A673 (cell line): Measurements from ENCODE around the gene CCDC54.

ENCODE experiments used
- EZH2 ChIP-seq: fragments of 200-600 bp; sonication (generic); IDR thresholded peaks from 2 replicates; pipeline ENCODE4 v1.6.1; 2017; ENCODE audit warnings: borderline replicate concordance, low read depth, mild to moderate bottlenecking, mixed read lengths, antibody characterized with exemption, low read length; ENCODE audit not compliant: poor library complexity, severe bottlenecking
- TF ChIP-seq, protein P1 (sequence below): fragments of 300-800, 200-600 bp; sonication (generic); conservative IDR thresholded peaks from 2 replicates; pipeline ENCODE4 v1.5.1; 2017; ENCODE audit warnings: low read depth, mild to moderate bottlenecking, antibody characterized with exemption, low read length, moderate library complexity, mixed read lengths

DNA sequence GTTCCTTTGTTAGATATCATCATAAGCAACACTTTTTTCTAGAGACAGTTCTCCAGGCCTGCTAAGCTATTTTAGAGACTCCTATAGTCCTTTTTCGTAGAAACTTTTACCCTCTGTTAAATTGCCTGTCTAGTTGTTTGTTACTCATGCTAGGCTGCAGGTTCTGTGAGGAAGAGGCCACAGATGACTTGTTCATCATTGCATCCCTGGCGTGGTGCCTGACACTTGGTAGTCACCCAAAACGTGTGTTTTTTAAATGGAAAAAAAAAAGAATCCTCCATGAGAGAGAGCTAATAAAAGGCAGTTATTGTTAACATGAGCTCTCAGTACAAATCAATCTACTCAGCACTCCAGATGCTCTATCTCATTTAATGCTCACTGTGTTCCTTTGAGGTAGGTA lies 35.1 kb downstream of the CCDC54 start:
- TF ChIP-seq, protein P1, sequence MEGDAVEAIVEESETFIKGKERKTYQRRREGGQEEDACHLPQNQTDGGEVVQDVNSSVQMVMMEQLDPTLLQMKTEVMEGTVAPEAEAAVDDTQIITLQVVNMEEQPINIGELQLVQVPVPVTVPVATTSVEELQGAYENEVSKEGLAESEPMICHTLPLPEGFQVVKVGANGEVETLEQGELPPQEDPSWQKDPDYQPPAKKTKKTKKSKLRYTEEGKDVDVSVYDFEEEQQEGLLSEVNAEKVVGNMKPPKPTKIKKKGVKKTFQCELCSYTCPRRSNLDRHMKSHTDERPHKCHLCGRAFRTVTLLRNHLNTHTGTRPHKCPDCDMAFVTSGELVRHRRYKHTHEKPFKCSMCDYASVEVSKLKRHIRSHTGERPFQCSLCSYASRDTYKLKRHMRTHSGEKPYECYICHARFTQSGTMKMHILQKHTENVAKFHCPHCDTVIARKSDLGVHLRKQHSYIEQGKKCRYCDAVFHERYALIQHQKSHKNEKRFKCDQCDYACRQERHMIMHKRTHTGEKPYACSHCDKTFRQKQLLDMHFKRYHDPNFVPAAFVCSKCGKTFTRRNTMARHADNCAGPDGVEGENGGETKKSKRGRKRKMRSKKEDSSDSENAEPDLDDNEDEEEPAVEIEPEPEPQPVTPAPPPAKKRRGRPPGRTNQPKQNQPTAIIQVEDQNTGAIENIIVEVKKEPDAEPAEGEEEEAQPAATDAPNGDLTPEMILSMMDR = no peak
- TF ChIP-seq EZH2 = no peak
